ENCODE results near the gene PHACTR4.
A peak's percentile ranks its signal among the peaks of the same experiment; 100 is the strongest.

Gene PHACTR4

GRCh38 chr1:28437264-28437923 is 67.9 kb downstream of the PHACTR4 start (continued):
- TF ChIP-seq ZNF776 (tag by site-specific recombination; IDR thresholded peaks at IDR 0.05; ENCODE audit: borderline replicate concordance) (no peak), OVOL3 (tag by site-specific recombination; IDR thresholded peaks at IDR 0.05) (no peak), GFI1B (tag by site-specific recombination; IDR thresholded peaks at IDR 0.05) (no peak), ZNF239 (tag by site-specific recombination; IDR thresholded peaks at IDR 0.05) (no peak), BCL11A (tag by site-specific recombination; IDR thresholded peaks at IDR 0.05; ENCODE audit: low read depth) (peak; percentile 64), HOXD13 (CRISPR knock-in tag; IDR thresholded peaks at IDR 0.05; ENCODE audit: borderline replicate concordance) (no peak; the same call in 1 of the 2 replicates), CTCF (tag by site-specific recombination; IDR thresholded peaks at IDR 0.05) (no peak), HIC1 (tag by site-specific recombination; IDR thresholded peaks at IDR 0.05) (peak; percentile 93), EGR2 (tag by site-specific recombination; IDR thresholded peaks at IDR 0.05; ENCODE audit: low read depth) (no peak), ZNF169 (tag by site-specific recombination; IDR thresholded peaks at IDR 0.05) (no peak), ZNF830 (tag by site-specific recombination; IDR thresholded peaks at IDR 0.05; ENCODE audit: low read depth) (no peak), ZNF514 (tag by site-specific recombination; IDR thresholded peaks at IDR 0.05) (no peak), ZNF175 (tag by site-specific recombination; IDR thresholded peaks at IDR 0.05) (no peak), ZNF37A (tag by site-specific recombination; IDR thresholded peaks at IDR 0.05) (no peak), ZNF18 (tag by site-specific recombination; IDR thresholded peaks at IDR 0.05) (no peak), MEIS1 (CRISPR knock-in tag; IDR thresholded peaks at IDR 0.05; ENCODE audit: borderline replicate concordance) (no peak), ZNF311 (tag by site-specific recombination; IDR thresholded peaks at IDR 0.05; ENCODE audit: borderline replicate concordance) (no peak), ZNF354C (tag by site-specific recombination; IDR thresholded peaks at IDR 0.05; ENCODE audit: borderline replicate concordance, low read depth) (no peak), SP3 (tag by site-specific recombination; IDR thresholded peaks at IDR 0.05) (no peak), ZSCAN30 (tag by site-specific recombination; IDR thresholded peaks at IDR 0.05) (no peak), PBX3 (CRISPR knock-in tag; IDR thresholded peaks at IDR 0.05) (no peak), ZNF48 (tag by site-specific recombination; IDR thresholded peaks at IDR 0.05) (no peak), ZNF530 (tag by site-specific recombination; IDR thresholded peaks at IDR 0.05; ENCODE audit: low read depth) (no peak), IKZF3 (tag by site-specific recombination; IDR thresholded peaks at IDR 0.05) (peak; percentile 68), ZFP41 (tag by site-specific recombination; IDR thresholded peaks at IDR 0.05; ENCODE audit: borderline replicate concordance) (no peak), ZNF24 (tag by site-specific recombination; IDR thresholded peaks at IDR 0.05) (0 out of 2 replicates have a peak, but pooled peaks have one; percentile 21), ZNF292 (tag by site-specific recombination; IDR thresholded peaks at IDR 0.05; ENCODE audit: borderline replicate concordance, low read depth) (no peak)
- TF ChIP-seq, protein P1, sequence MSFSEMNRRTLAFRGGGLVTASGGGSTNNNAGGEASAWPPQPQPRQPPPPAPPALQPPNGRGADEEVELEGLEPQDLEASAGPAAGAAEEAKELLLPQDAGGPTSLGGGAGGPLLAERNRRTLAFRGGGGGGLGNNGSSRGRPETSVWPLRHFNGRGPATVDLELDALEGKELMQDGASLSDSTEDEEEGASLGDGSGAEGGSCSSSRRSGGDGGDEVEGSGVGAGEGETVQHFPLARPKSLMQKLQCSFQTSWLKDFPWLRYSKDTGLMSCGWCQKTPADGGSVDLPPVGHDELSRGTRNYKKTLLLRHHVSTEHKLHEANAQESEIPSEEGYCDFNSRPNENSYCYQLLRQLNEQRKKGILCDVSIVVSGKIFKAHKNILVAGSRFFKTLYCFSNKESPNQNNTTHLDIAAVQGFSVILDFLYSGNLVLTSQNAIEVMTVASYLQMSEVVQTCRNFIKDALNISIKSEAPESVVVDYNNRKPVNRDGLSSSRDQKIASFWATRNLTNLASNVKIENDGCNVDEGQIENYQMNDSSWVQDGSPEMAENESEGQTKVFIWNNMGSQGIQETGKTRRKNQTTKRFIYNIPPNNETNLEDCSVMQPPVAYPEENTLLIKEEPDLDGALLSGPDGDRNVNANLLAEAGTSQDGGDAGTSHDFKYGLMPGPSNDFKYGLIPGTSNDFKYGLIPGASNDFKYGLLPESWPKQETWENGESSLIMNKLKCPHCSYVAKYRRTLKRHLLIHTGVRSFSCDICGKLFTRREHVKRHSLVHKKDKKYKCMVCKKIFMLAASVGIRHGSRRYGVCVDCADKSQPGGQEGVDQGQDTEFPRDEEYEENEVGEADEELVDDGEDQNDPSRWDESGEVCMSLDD (tag by site-specific recombination; IDR thresholded peaks at IDR 0.05) = no peak

Measured in HEK293 (cell line).